Measurements from ENCODE around the gene PSG2. TPM values are rescaled to one million over a fixed set of nuclear protein-coding genes. Genes with fewer than 3 reads are reported as not detected.
"Not testable (repeated sequence)": the region's sequence is repeated elsewhere in the genome, so short reads cannot be mapped to it uniquely, and the experiment has no call there.

Gene PSG2
- total RNA-seq, 1 donor from 2014 or later: not detected

DNA sequence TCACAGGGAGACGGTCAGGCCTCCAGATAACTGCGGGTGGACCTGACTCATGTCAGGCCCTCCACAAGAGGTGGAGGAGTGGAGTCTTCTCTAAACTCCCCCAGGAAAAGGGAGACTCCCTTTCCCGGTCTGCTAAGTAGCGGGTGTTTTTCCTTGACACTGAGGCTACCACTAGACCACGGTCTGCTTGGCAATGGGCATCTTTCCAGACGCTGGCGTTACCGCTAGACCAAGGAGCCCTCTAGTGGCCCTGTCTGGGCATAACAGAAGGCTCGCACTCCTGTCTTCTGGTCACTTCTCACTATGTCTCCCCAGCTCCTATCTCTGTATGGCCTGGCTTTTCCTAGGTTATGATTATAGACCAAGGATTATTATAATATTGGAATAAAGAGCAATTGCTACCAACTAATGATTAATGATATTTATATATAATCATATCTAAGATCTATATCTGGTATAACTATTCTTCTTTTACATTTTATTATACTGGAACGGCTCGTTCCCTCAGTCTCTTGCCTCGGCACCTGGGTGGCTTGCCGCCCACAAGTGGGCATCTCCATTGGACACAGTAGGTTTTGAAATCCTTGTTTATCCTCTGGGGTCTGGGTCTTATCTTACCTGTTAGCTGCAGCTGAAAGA lies 5.3 kb upstream of the PSG2 start:
- not testable (repeated sequence) for H3K27ac Mint-ChIP-seq (ENCODE audit: unreplicated experiment); H3K4me1 Mint-ChIP-seq (ENCODE audit: unreplicated experiment); H3K27me3 Mint-ChIP-seq (ENCODE audit: unreplicated experiment); H3K9me3 Mint-ChIP-seq (ENCODE audit: unreplicated experiment); H3K36me3 Mint-ChIP-seq (ENCODE audit: low read depth, unreplicated experiment); H3K4me3 Mint-ChIP-seq (ENCODE audit: unreplicated experiment)
- TF ChIP-seq, protein P1, sequence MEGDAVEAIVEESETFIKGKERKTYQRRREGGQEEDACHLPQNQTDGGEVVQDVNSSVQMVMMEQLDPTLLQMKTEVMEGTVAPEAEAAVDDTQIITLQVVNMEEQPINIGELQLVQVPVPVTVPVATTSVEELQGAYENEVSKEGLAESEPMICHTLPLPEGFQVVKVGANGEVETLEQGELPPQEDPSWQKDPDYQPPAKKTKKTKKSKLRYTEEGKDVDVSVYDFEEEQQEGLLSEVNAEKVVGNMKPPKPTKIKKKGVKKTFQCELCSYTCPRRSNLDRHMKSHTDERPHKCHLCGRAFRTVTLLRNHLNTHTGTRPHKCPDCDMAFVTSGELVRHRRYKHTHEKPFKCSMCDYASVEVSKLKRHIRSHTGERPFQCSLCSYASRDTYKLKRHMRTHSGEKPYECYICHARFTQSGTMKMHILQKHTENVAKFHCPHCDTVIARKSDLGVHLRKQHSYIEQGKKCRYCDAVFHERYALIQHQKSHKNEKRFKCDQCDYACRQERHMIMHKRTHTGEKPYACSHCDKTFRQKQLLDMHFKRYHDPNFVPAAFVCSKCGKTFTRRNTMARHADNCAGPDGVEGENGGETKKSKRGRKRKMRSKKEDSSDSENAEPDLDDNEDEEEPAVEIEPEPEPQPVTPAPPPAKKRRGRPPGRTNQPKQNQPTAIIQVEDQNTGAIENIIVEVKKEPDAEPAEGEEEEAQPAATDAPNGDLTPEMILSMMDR (IDR thresholded peaks at IDR 0.05; ENCODE audit: unreplicated experiment): peak; percentile 66
- DNase-seq (ENCODE audit: low spot score): peak; percentile 62

DNA sequence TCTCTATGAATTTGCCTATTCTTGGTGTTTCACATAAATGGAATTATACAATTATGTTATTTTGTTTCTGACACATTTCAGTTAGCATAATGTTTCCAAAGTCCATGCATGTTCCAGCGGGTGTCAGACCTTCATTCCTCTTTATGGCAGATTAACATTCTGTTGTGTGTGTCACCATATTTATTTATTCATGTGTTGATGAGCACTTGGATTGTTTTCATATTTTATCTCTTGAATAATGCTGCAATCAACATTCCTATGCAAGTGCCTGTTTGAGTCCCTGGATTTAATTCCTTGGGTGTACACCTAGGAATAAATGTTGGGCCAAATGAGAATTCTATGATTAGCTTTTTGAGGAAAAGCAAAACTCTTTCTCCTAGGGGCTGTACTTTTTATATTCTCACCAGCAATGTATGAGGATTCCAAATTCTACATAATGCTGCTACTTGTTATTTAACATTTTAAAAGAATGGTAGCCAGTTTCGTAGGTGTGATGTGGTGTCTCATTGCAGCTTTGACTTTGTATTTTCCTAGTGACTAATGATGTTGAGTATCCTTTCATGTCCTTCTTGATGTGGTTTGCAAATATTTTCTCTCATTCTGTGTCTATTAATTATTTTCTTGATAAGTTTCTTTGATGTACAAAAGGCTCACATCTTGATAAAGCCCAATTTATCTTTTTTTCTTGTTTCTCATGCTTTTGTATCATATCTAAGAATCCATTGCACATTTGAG lies 3.5 kb upstream of the PSG2 start:
- H3K4me3 Mint-ChIP-seq (ENCODE audit: unreplicated experiment); H3K27ac Mint-ChIP-seq (ENCODE audit: unreplicated experiment); H3K4me1 Mint-ChIP-seq (ENCODE audit: unreplicated experiment); H3K9me3 Mint-ChIP-seq (ENCODE audit: unreplicated experiment); H3K36me3 Mint-ChIP-seq (ENCODE audit: low read depth, unreplicated experiment); DNase-seq (ENCODE audit: low spot score); H3K27me3 Mint-ChIP-seq (ENCODE audit: unreplicated experiment): not testable (repeated sequence)

DNA sequence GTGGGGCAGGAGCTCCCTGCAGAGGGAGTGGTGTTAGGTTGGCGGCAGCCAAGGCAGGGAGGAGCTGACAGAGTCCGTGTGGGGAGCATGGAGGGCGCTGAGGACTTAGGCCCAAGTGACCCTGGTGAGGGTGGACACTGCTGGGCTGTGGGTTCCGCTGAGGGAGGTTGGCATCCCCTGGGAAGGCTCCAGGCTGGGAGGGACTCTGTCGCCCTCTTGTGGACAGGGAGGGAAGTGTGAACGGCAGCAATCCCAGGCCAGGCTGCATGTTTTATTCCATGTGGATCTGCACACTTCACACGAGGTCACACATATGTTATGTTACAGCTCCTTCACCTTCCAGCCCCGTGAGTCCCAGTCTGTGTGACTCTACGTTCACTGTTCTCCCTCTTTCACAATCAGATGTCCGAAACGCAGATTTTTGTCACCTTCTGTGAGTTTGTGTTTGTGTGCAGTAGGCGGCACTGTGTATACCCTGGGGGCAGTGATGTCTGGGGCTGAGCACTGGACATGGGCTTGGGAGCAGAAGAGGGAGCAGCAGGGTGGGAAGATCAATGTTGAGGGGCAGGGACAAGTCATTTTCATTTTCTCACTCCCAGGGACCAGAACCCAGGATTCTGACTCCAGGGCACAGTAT lies 1.8 kb upstream of the PSG2 start:
- H3K4me3 Mint-ChIP-seq (ENCODE audit: unreplicated experiment); H3K4me1 Mint-ChIP-seq (ENCODE audit: unreplicated experiment); H3K27me3 Mint-ChIP-seq (ENCODE audit: unreplicated experiment); H3K36me3 Mint-ChIP-seq (ENCODE audit: low read depth, unreplicated experiment); H3K9me3 Mint-ChIP-seq (ENCODE audit: unreplicated experiment); H3K27ac Mint-ChIP-seq (ENCODE audit: unreplicated experiment): not testable (repeated sequence)
- DNase-seq (ENCODE audit: low spot score): peak; percentile 72
- TF ChIP-seq, protein P1 (IDR thresholded peaks at IDR 0.05; ENCODE audit: unreplicated experiment): peak; percentile 71

DNA sequence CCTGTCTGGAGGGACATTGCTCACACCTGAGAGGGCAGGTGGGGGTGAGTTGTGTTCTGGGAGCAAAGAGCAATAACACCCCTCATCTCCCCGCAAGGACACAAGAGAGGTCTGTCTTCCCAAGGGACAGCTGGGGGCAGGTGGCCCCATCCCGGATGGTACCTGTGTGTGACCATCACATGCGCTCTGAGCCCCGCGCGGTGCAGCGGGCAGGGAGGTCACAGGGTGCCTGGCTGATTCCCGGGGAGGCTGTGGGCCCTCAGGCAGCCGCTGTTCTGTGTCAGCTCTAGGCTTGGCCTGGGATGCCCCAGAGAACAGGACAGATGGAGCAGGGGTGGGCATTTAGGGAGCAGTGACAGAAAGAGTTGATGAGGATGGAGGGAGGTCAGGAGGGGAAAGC lies 1.2 kb upstream of the PSG2 start:
- not testable (repeated sequence) for H3K27ac Mint-ChIP-seq (ENCODE audit: unreplicated experiment); H3K9me3 Mint-ChIP-seq (ENCODE audit: unreplicated experiment); H3K4me3 Mint-ChIP-seq (ENCODE audit: unreplicated experiment); H3K27me3 Mint-ChIP-seq (ENCODE audit: unreplicated experiment); DNase-seq (ENCODE audit: low spot score); H3K36me3 Mint-ChIP-seq (ENCODE audit: low read depth, unreplicated experiment); H3K4me1 Mint-ChIP-seq (ENCODE audit: unreplicated experiment)

DNA sequence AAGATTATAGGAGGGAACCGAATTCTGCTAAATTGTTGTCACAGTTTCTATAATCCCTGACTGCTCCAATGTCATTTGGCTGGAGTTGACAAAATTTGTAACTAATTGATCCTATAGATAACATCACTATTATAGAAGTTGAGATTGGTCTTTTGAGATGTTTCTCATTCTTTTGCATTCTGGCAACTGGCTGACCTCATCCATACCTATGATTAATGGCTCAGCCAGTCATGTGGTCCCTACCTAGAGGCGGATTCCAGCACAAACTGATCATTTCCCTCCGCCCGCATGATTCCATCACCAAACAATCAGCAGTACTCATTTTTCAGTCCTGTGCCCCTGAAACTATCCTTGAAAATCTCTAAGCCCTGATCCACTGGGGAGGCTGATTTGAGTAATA lies 4.2 kb downstream of the PSG2 start:
- Mint-ChIP-seq H3K9me3 (ENCODE audit: unreplicated experiment) (no peaks in the 10 kb centered on the region), H3K4me3 (ENCODE audit: unreplicated experiment) (no peak overlapping the region), H3K27me3 (ENCODE audit: unreplicated experiment) (peaks cover 7% of the 10 kb centered on the region), H3K36me3 (ENCODE audit: low read depth, unreplicated experiment) (peaks cover 4% of the 10 kb centered on the region), H3K4me1 (ENCODE audit: unreplicated experiment) (peaks cover 5% of the 10 kb centered on the region), H3K27ac (ENCODE audit: unreplicated experiment) (no peak overlapping the region)
- TF ChIP-seq, protein P1 (IDR thresholded peaks at IDR 0.05; ENCODE audit: unreplicated experiment): no peak
- no peak for DNase-seq (ENCODE audit: low spot score)

DNA sequence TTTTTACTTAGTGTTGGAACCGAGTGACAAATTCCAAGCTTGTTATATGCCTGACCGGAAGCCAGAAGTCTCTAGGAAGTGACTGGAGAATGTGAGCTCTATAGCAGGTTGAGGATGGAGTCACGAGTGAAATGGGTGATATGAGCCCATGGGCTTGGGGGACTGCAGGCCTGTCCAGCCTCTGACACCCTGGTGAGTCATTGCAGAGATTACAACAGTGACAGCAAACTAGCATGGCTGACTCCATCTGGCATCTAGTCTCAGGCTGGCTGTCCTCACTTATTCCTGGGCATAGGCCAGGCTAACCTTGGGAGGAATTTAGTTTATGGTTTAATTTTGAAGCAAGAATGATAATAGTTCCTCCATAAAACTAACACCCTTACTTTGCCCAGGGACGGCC lies 4.6 kb downstream of the PSG2 start:
- not testable (repeated sequence) for H3K4me1 Mint-ChIP-seq (ENCODE audit: unreplicated experiment); DNase-seq (ENCODE audit: low spot score); H3K27ac Mint-ChIP-seq (ENCODE audit: unreplicated experiment); H3K36me3 Mint-ChIP-seq (ENCODE audit: low read depth, unreplicated experiment); H3K9me3 Mint-ChIP-seq (ENCODE audit: unreplicated experiment); H3K4me3 Mint-ChIP-seq (ENCODE audit: unreplicated experiment); H3K27me3 Mint-ChIP-seq (ENCODE audit: unreplicated experiment)

DNA sequence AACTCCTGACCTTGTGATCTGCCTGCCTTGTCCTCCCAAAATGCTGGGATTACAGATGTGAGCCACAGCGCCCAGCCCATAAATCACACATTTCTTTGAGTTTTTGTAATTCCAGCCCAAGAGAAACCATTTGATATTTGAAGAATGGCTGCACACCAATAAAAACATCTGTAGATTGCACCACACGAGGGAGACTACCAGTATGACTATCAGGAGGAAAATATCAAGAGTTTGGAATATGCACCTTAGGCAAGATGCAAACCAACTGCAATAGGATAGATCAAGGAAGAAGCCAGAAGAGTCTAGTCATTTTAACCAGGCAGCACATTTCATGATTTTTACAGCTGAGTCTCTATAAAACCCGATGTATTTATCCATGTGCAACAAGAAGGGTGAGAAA lies 20.1 kb downstream of the PSG2 start:
- not testable (repeated sequence) for H3K27ac Mint-ChIP-seq (ENCODE audit: unreplicated experiment); H3K4me1 Mint-ChIP-seq (ENCODE audit: unreplicated experiment); DNase-seq (ENCODE audit: low spot score); H3K27me3 Mint-ChIP-seq (ENCODE audit: unreplicated experiment); H3K4me3 Mint-ChIP-seq (ENCODE audit: unreplicated experiment); H3K9me3 Mint-ChIP-seq (ENCODE audit: unreplicated experiment); H3K36me3 Mint-ChIP-seq (ENCODE audit: low read depth, unreplicated experiment)

DNA sequence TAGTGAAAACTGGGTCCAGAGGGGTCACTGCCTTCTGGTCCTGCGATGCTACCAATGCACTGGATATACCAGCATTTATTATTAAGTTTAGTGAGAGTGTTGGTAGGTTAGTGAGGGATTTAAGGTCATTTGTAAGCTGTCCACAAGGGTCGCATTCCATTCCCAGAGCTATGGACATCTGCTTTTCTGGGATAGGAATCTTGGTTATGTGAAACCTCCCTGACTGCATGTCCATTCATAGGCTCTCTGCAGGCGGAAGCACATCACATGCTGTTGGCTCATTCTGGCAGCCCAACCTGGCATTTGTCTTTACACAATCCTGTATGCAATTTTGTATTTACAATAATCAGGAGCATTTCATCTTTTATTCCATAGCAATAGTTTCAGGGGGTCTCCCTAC lies 21.2 kb downstream of the PSG2 start:
- H3K27me3 Mint-ChIP-seq (ENCODE audit: unreplicated experiment); H3K36me3 Mint-ChIP-seq (ENCODE audit: low read depth, unreplicated experiment); DNase-seq (ENCODE audit: low spot score): not testable (repeated sequence)

DNA sequence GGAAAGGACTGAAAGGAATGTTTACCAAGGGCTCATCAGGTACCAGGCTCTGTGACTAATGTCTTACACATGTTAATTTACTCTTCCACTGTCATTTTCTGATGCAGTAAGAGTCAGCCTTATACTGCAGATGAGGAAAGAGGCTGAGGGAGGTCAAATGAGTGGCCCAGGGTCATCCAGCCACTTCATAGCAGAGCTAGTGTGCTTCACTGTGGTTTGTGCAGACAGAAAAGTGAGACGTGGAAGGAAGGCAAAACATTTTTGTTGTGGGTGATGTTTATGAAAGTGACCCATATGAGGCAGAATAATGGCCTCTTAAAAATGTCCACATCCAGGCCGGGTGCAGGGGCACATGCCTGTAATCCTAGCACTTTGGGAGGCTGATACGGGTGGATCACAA lies 22.2 kb downstream of the PSG2 start:
- not testable (repeated sequence) for H3K4me3 Mint-ChIP-seq (ENCODE audit: unreplicated experiment); H3K27ac Mint-ChIP-seq (ENCODE audit: unreplicated experiment); DNase-seq (ENCODE audit: low spot score); H3K27me3 Mint-ChIP-seq (ENCODE audit: unreplicated experiment); H3K9me3 Mint-ChIP-seq (ENCODE audit: unreplicated experiment); H3K36me3 Mint-ChIP-seq (ENCODE audit: low read depth, unreplicated experiment); H3K4me1 Mint-ChIP-seq (ENCODE audit: unreplicated experiment)

More for the DNA sequence above, 21.2 kb downstream of the PSG2 start:
- H3K9me3 Mint-ChIP-seq (ENCODE audit: unreplicated experiment); H3K27ac Mint-ChIP-seq (ENCODE audit: unreplicated experiment); H3K4me3 Mint-ChIP-seq (ENCODE audit: unreplicated experiment); H3K4me1 Mint-ChIP-seq (ENCODE audit: unreplicated experiment): not testable (repeated sequence)

Data from endothelial cell (in vitro differentiated cells).